PC-9 (cell line): ENCODE data around the gene RNASE11. TPM values are rescaled to one million over a fixed set of nuclear protein-coding genes. Genes with fewer than 3 reads are reported as not detected.
A peak's percentile ranks its signal among the peaks of the same experiment; 100 is the strongest.

ENCODE experiments used
- BruUV-seq: library from RNA; stranded (reverse); fragments of 400-500 nt; replicated peaks from 2 replicates; lab custom pipeline; 2021; lab: Mats Ljungman, UMichigan
- CTCF ChIA-PET: fragments of 300-600 bp; sonication (Branson Sonifier 250); formaldehyde crosslinking; loops from one replicate; lab custom pipeline; 2022; ENCODE audit warnings: antibody characterized with exemption; lab: Charles Lee
- POLR2A ChIA-PET: fragments of 300-600 bp; sonication (Branson Sonifier 250); formaldehyde crosslinking; loops from one replicate; lab custom pipeline; 2022; ENCODE audit warnings: antibody characterized with exemption; ENCODE audit not compliant: unreplicated experiment; lab: Charles Lee
- DNase-seq, 2 experiments: peaks; one replicate each; pipeline versions ENCODE4 v3.0.0 to v3.0.0-alpha.2; 2015 to 2022; ENCODE audit warnings: mixed read lengths in 1 of 2
- H2AFZ ChIP-seq: fragments of 200-600 bp; sonication (generic); 2 replicates; pipeline ENCODE4 v1.8.1; 2017; ENCODE audit warnings: antibody characterized with exemption
- H3F3A ChIP-seq: fragments of 200-600 bp; sonication (generic); 2 replicates; pipeline ENCODE4 v1.8.1; 2017; ENCODE audit warnings: antibody characterized with exemption, mild to moderate bottlenecking, low read depth; ENCODE audit not compliant: insufficient read depth
- H3K27ac ChIP-seq: fragments of 200-600 bp; sonication (generic); 2 replicates; pipeline ENCODE4 v1.6.1; 2016; ENCODE audit warnings: mixed run types
- H3K27me3 ChIP-seq: fragments of 200-600 bp; sonication (generic); 2 replicates; pipeline ENCODE4 v1.6.1; 2016; ENCODE audit warnings: low read depth, mixed run types; ENCODE audit not compliant: insufficient read depth
- H3K36me3 ChIP-seq: fragments of 200-600 bp; sonication (generic); 2 replicates; pipeline ENCODE4 v1.6.1; 2016; ENCODE audit warnings: low read depth, mixed run types
- H3K4me1 ChIP-seq: fragments of 200-600 bp; sonication (generic); replicated peaks from 2 replicates; pipeline ENCODE4 v1.6.1; 2016; ENCODE audit warnings: mixed run types; ENCODE audit not compliant: insufficient read depth
- H3K4me2 ChIP-seq: fragments of 200-600 bp; sonication (generic); 2 replicates; pipeline ENCODE4 v1.6.1; 2017; ENCODE audit warnings: mixed run types
- H3K4me3 ChIP-seq: fragments of 200-600 bp; sonication (generic); 2 replicates; pipeline ENCODE4 v1.6.1; 2016; ENCODE audit warnings: mixed run types
- H3K79me2 ChIP-seq: fragments of 200-600 bp; sonication (generic); 2 replicates; pipeline ENCODE4 v1.6.1; 2017; ENCODE audit warnings: low read depth, mixed run types
- H3K9me2 ChIP-seq: fragments of 200-600 bp; sonication (generic); 2 replicates; pipeline ENCODE4 v1.8.1; 2017; ENCODE audit warnings: mild to moderate bottlenecking; ENCODE audit not compliant: insufficient read depth
- H3K9me3 ChIP-seq: fragments of 200-600 bp; sonication (generic); 2 replicates; pipeline ENCODE4 v1.8.1; 2016; ENCODE audit warnings: low read depth; ENCODE audit not compliant: insufficient read depth
- H4K20me1 ChIP-seq: fragments of 200-600 bp; sonication (generic); 2 replicates; pipeline ENCODE4 v1.8.1; 2017; ENCODE audit not compliant: insufficient read depth
- EZH2 ChIP-seq: fragments of 200-600 bp; sonication (generic); IDR thresholded peaks from 2 replicates; pipeline ENCODE4 v1.8.0; 2017; ENCODE audit warnings: antibody characterized with exemption, low read depth
- intact Hi-C: fragments of 100-400 bp; cut with micrococcal nuclease; formaldehyde crosslinking; loops from one replicate; pipeline ENCODE4 v1.10.0; 2022; ENCODE audit not compliant: unreplicated experiment
- total RNA-seq: library from RNA; stranded (reverse); gene quantifications from 2 replicates; pipeline ENCODE4 v1.2.3, GENCODE V29; 2021
- TF ChIP-seq, protein P1 (sequence below): fragments of 200-600 bp; sonication (generic); conservative IDR thresholded peaks from 2 replicates; pipeline ENCODE4 v1.6.1; 2017; ENCODE audit warnings: mixed run types, antibody characterized with exemption, mild to moderate bottlenecking, moderate library complexity

RNASE11 gene
- total RNA-seq, 1 experiment from 2014 or later = not detected

DNA sequence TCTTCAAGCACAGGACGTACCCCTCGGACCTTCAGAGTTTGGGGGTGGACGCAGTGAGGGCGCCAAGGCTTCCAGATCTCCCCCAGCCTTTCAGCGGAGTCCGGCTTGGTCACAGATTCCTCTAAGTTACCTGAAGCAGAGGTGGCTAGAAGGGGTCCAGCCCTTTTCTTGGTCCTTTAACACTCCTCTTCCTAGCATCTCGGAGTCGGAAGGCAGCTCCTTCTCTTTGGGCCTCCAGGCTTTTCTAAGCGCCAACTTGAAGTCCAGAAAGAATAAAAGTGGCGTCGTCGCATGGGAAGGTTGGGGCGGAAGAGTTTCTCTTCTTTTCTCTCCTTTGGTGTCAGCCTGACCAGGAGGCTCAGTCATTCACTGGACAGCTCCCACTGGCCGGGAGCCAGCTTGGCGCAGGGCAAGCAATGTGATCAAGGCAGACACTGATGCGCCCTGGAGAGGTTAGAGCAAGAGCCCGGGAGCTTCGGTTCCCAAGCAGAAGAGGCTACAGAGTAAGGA, 44.1 kb upstream of the RNASE11 start:
- intact Hi-C loops = loop anchor here (2.0 to 5.0 kb wide), 3 partner anchors 31 to 365 kb away; partner anchors contain the start of gene SLC39A2
- no peak overlapping the region for H3K27ac ChIP-seq
- no peaks in the 10 kb centered on the region for H3K9me3 ChIP-seq
- no peaks in the 10 kb centered on the region for H3K9me2 ChIP-seq
- peak overlapping the region; percentile 65 for H2AFZ ChIP-seq
- no peaks in the 10 kb centered on the region for H3K36me3 ChIP-seq
- peak overlapping the region; percentile 81 for H3K4me3 ChIP-seq
- H3K27me3 ChIP-seq = no peaks in the 10 kb centered on the region
- H3K4me2 ChIP-seq = peak overlapping the region; percentile 97
- no peaks in the 10 kb centered on the region for H4K20me1 ChIP-seq
- POLR2A ChIA-PET = no interaction called here
- peak; percentile 54 to 60 for DNase-seq
- no peaks in the 10 kb centered on the region for H3K79me2 ChIP-seq
- BruUV-seq = no TSS peak
- CTCF ChIA-PET = no interaction called here
- H3K4me1 ChIP-seq = no peaks in the 10 kb centered on the region
- TF ChIP-seq, protein P1, sequence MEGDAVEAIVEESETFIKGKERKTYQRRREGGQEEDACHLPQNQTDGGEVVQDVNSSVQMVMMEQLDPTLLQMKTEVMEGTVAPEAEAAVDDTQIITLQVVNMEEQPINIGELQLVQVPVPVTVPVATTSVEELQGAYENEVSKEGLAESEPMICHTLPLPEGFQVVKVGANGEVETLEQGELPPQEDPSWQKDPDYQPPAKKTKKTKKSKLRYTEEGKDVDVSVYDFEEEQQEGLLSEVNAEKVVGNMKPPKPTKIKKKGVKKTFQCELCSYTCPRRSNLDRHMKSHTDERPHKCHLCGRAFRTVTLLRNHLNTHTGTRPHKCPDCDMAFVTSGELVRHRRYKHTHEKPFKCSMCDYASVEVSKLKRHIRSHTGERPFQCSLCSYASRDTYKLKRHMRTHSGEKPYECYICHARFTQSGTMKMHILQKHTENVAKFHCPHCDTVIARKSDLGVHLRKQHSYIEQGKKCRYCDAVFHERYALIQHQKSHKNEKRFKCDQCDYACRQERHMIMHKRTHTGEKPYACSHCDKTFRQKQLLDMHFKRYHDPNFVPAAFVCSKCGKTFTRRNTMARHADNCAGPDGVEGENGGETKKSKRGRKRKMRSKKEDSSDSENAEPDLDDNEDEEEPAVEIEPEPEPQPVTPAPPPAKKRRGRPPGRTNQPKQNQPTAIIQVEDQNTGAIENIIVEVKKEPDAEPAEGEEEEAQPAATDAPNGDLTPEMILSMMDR = no peak
- TF ChIP-seq EZH2 = no peak
- H3F3A ChIP-seq = peaks cover 35% of the 10 kb centered on the region

DNA sequence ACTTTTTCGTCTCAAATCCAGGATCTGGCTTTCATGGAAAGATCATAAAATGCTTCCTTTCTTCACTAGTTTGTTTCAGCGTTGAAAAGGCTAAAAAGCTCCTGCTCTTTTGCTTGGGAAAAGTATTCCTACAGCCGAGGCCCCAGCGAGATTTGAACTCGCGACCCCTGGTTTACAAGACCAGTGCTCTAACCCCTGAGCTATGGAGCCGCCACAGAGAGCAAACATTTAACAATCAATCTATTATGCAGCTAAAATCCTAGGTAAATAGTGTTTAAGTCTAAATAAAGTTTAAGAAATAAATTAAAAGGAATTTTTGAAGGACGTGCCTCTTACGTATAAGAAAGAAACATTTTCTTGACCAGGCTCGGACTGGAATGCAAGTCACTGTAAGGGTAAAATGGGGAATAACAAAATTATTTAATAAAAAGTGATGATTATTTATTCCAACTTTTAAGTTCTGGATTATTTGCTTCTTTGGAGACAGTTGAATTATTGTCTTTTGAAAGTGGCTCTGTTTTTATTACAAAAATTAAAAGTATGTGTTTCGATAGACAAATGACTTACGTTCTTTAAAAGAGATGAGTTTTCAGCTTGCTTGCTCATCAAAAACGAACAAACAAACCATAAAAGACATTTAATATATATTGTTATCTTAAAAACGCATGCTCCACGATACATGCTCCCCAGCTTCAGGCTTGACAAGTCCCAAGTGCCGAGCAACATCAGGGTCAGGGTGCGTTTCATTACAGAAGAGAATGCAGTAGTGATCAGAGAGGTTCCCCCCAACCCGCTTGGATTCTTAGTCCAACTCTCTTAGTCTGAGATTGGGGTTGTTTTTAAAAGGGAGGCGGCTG, 43.5 kb upstream of the RNASE11 start:
- CTCF ChIA-PET = no interaction called here
- Histone ChIP-seq H3K36me3 (no peaks in the 10 kb centered on the region), H4K20me1 (no peaks in the 10 kb centered on the region), H3K9me2 (no peaks in the 10 kb centered on the region), H3K4me1 (no peaks in the 10 kb centered on the region), H3F3A (peaks cover 37% of the 10 kb centered on the region), H3K4me2 (peak overlapping the region; percentile 97), H3K79me2 (no peaks in the 10 kb centered on the region), H3K4me3 (peak overlapping the region; percentile 81), H2AFZ (peak overlapping the region; percentile 65), H3K9me3 (no peaks in the 10 kb centered on the region), H3K27me3 (no peaks in the 10 kb centered on the region), H3K27ac (0 out of 2 replicates have a peak overlapping the region, but pooled peaks have one; percentile 2)
- POLR2A ChIA-PET = no interaction called here
- intact Hi-C loops = loop anchor here (5.0 kb wide), 1 partner anchor 366 kb away; the partner anchor contains the start of gene SLC39A2
- no TSS peak for BruUV-seq
- DNase-seq = peak; percentile 46 to 54
- TF ChIP-seq, protein P1 = no peak
- TF ChIP-seq EZH2 = no peak

DNA sequence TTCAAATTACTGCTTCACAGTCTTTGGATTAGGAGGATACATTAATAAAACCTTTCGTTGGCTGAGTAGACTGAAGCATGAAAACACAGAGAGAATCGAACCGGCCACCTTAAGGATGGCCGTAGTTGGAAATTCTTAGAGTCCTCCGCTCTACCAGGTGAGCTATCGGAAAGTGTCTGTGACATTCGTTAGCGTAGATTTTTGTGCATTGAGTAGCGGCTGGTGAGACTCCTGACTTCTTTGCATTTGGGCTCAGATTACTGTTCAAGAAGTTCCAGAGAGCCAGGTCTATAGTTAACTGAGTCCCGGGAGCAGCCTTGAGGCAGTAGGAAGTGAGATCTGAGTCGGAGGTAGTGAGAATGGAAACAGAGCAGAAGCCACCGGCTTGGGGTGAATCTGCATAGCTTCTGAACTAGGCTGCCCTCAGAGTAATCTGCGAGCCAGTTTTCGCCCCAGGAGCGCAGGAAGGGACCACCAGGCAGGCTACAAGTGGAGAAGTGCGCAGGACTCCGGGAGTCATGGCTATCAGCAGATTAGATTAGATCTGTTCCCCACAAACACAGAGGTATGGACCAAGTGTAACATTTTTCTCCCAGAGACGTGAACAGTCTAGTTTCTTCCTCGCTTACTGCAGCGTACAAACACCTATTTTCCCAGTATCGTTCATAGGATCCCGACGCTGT, 42.7 kb upstream of the RNASE11 start:
- intact Hi-C loops = loop anchor here (5.0 kb wide), 1 partner anchor 367 kb away; the partner anchor contains the start of gene SLC39A2
- no peaks in the 10 kb centered on the region for H3K4me1 ChIP-seq
- H2AFZ ChIP-seq = peak overlapping the region; percentile 58; the same call in 1 of the 2 replicates
- peak overlapping the region; percentile 81 for H3K4me3 ChIP-seq
- H3K36me3 ChIP-seq = no peaks in the 10 kb centered on the region
- BruUV-seq = no TSS peak
- peaks cover 45% of the 10 kb centered on the region for H3F3A ChIP-seq
- no peaks in the 10 kb centered on the region for H4K20me1 ChIP-seq
- DNase-seq = peak; percentile 21 to 55
- ChIA-PET POLR2A (no interaction called here), CTCF (no interaction called here)
- no peak for TF ChIP-seq EZH2
- TF ChIP-seq, protein P1 = no peak
- no peaks in the 10 kb centered on the region for H3K9me2 ChIP-seq
- peak overlapping the region; percentile 97 for H3K4me2 ChIP-seq
- H3K79me2 ChIP-seq = no peaks in the 10 kb centered on the region
- 0 out of 2 replicates have a peak overlapping the region, but pooled peaks have one; percentile 2 for H3K27ac ChIP-seq
- no peaks in the 10 kb centered on the region for H3K27me3 ChIP-seq
- no peaks in the 10 kb centered on the region for H3K9me3 ChIP-seq
